Testis (tissue), 2 donors: ENCODE measurements around the gene CFAP90.

Experiments
- CTCF ChIP-seq, 3 experiments: fragments of 450-650 bp in 2 of 3; fragments of 200-600 bp in 1 of 3; sonication (generic) in 1 of 3; IDR thresholded peaks; one replicate each; pipeline ENCODE4 v1.5.1; 2016 to 2019; ENCODE audit warnings: antibody characterized with exemption in 3 of 3, mild to moderate bottlenecking in 2 of 3, moderate library complexity in 1 of 3
- POLR2A ChIP-seq: fragments of 450-650 bp; IDR thresholded peaks from one replicate; pipeline ENCODE4 v1.6.1; 2017; ENCODE audit warnings: antibody characterized with exemption, mild to moderate bottlenecking, moderate library complexity

DNA sequence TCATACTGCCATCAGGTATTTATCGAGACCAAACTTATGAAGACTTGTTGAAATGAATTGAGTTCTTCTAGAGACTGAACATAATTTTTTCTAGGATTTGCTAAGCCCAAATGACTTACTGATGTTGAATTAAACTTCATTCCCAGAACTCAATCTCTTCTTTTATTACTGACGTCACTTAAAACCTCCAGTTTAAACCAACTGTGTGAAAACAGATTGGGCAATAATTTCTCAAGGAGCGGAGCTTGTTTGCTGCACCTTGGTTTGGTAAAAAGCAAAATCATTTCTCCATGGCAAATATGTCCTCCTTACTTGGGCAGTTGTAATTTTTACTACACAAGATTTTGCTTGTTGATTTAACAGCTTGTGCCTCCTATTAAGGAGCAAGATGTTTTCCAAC, 37.4 kb downstream of the CFAP90 start:
- no peak for TF ChIP-seq CTCF (IDR thresholded peaks at IDR 0.05)
- no peak for TF ChIP-seq POLR2A
